GM23338 (cell line): ENCODE measurements around the gene HUS1. TPM values are rescaled to one million over a fixed set of nuclear protein-coding genes. Genes with fewer than 3 reads are reported as not detected.

Source experiments
- ATAC-seq: fragments of 200-7000 bp; cut with Tn5 transposase; 3 replicates; pipeline ENCODE4 v1.9.1; 2020
- DNase-seq: peaks from one replicate; pipeline ENCODE4 v3.0.0-alpha.2; 2015; ENCODE audit warnings: low spot score
- H2AFZ ChIP-seq: fragments of 200-600 bp; sonication (generic); 2 replicates; pipeline ENCODE4 v1.8.0; 2016; ENCODE audit warnings: antibody characterized with exemption, mild to moderate bottlenecking, moderate library complexity
- H3F3A ChIP-seq: fragments of 200-600 bp; sonication (generic); replicated peaks from 2 replicates; pipeline ENCODE4 v1.8.0; 2017; ENCODE audit warnings: antibody characterized with exemption, mixed run types, low read depth
- H3K27ac ChIP-seq: fragments of 200-600 bp; sonication (generic); 2 replicates; pipeline ENCODE4 v1.6.1; 2016; ENCODE audit warnings: low read depth
- H3K27me3 ChIP-seq: fragments of 200-600 bp; sonication (generic); 2 replicates; pipeline ENCODE4 v1.8.0; 2016; ENCODE audit warnings: mild to moderate bottlenecking, mixed run types, moderate library complexity; ENCODE audit not compliant: insufficient read depth
- H3K36me3 ChIP-seq: fragments of 200-600 bp; sonication (generic); 2 replicates; pipeline ENCODE4 v1.8.0; 2016; ENCODE audit warnings: mild to moderate bottlenecking; ENCODE audit not compliant: insufficient read depth
- H3K4me1 ChIP-seq: fragments of 200-600 bp; sonication (generic); 2 replicates; pipeline ENCODE4 v1.8.0; 2016; ENCODE audit warnings: mild to moderate bottlenecking, moderate library complexity; ENCODE audit not compliant: insufficient read depth
- H3K4me2 ChIP-seq: fragments of 200-600 bp; sonication (generic); 2 replicates; pipeline ENCODE4 v1.7.1; 2017; ENCODE audit warnings: mixed run types
- H3K4me3 ChIP-seq: fragments of 200-600 bp; sonication (generic); 2 replicates; pipeline ENCODE4 v1.6.1; 2016; ENCODE audit warnings: mixed run types
- H3K79me2 ChIP-seq: fragments of 200-600 bp; sonication (generic); replicated peaks from 2 replicates; pipeline ENCODE4 v1.8.0; 2017; ENCODE audit warnings: mild to moderate bottlenecking; ENCODE audit not compliant: insufficient read depth
- H3K9me2 ChIP-seq: fragments of 200-600 bp; sonication (generic); 2 replicates; pipeline ENCODE4 v1.8.0; 2017; ENCODE audit not compliant: insufficient read depth
- H4K20me1 ChIP-seq: fragments of 200-600 bp; sonication (generic); replicated peaks from 2 replicates; pipeline ENCODE4 v1.8.0; 2017; ENCODE audit warnings: mild to moderate bottlenecking; ENCODE audit not compliant: insufficient read depth
- H3K27ac Mint-ChIP-seq: 2 replicates; pipeline ENCODE4 v1.8.0; 2020; ENCODE audit warnings: inconsistent platforms, mild to moderate bottlenecking, moderate library complexity, mixed read lengths
- H3K27me3 Mint-ChIP-seq: 3 replicates; pipeline ENCODE4 v1.8.0; 2022; ENCODE audit warnings: low read depth, mild to moderate bottlenecking, moderate library complexity, mixed read lengths, inconsistent platforms; ENCODE audit not compliant: insufficient read depth, poor library complexity
- H3K36me3 Mint-ChIP-seq: 3 replicates; pipeline ENCODE4 v1.8.0; 2021; ENCODE audit warnings: low read depth, mild to moderate bottlenecking, inconsistent platforms, moderate library complexity, mixed read lengths
- H3K4me1 Mint-ChIP-seq: 3 replicates; pipeline ENCODE4 v1.8.0; 2020; ENCODE audit warnings: mild to moderate bottlenecking, inconsistent platforms, mixed read lengths
- H3K4me3 Mint-ChIP-seq: 3 replicates; pipeline ENCODE4 v1.8.0; 2021; ENCODE audit warnings: moderate library complexity, mild to moderate bottlenecking, inconsistent platforms, mixed read lengths
- H3K9me3 Mint-ChIP-seq: 3 replicates; pipeline ENCODE4 v1.8.0; 2020; ENCODE audit warnings: moderate library complexity, mild to moderate bottlenecking, inconsistent platforms, mixed read lengths
- CREB1 ChIP-seq: fragments of 250-450 bp; sonication (Bioruptor Pico); IDR thresholded peaks from 2 replicates; pipeline ENCODE4 v1.5.0; 2020; ENCODE audit warnings: low read depth, mild to moderate bottlenecking, moderate library complexity
- EZH2 ChIP-seq: fragments of 200-600 bp; sonication (generic); IDR thresholded peaks from one replicate; pipeline ENCODE4 v1.8.0; 2017; ENCODE audit warnings: antibody characterized with exemption, mild to moderate bottlenecking, low read depth; ENCODE audit not compliant: unreplicated experiment
- EZH2phosphoT487 ChIP-seq: fragments of 200-600 bp; sonication (generic); IDR thresholded peaks from one replicate; pipeline ENCODE4 v1.8.1; 2018; ENCODE audit warnings: antibody characterized with exemption; ENCODE audit not compliant: unreplicated experiment
- JUNB ChIP-seq: IDR thresholded peaks from one replicate; pipeline ENCODE4 v1.6.1; 2016; ENCODE audit warnings: antibody characterized with exemption; ENCODE audit not compliant: unreplicated experiment
- NANOG ChIP-seq: IDR thresholded peaks from 2 replicates; pipeline ENCODE4 v1.6.1; 2016; ENCODE audit warnings: antibody characterized with exemption, borderline replicate concordance
- POLR2AphosphoS5 ChIP-seq: IDR thresholded peaks from 2 replicates; pipeline ENCODE4 v1.6.1; 2016; ENCODE audit warnings: antibody characterized with exemption, low read depth
- STAT1 ChIP-seq: IDR thresholded peaks from one replicate; pipeline ENCODE4 v1.6.1; 2016; ENCODE audit warnings: antibody characterized with exemption; ENCODE audit not compliant: unreplicated experiment
- ZNF114 ChIP-seq: fragments of 250-450 bp; sonication (Bioruptor Pico); IDR thresholded peaks from 2 replicates; pipeline ENCODE4 v1.5.0; 2020; ENCODE audit warnings: mild to moderate bottlenecking, moderate library complexity
- ZNF331 ChIP-seq: fragments of 250-450 bp; sonication (Bioruptor Pico); IDR thresholded peaks from 2 replicates; pipeline ENCODE4 v1.5.0; 2020; ENCODE audit warnings: low read depth, mild to moderate bottlenecking, moderate library complexity
- polyA plus RNA-seq: library from polyadenylated mRNA; unstranded; fragments of >200 nt; fragmentation: Nextera tagmentation; extraction: Ambion mirVana; gene quantifications from 2 replicates; pipeline ENCODE4 v1.2.1, GENCODE V29; 2016
- total RNA-seq: library from RNA; depleted of rRNA; stranded (reverse); fragments of >200 nt; shearing (Covaris generic); gene quantifications from 2 replicates; pipeline ENCODE4 v1.2.3, GENCODE V29; 2014
- TF ChIP-seq, protein P1 (sequence below): IDR thresholded peaks from 2 replicates; pipeline ENCODE4 v1.6.1; 2016; ENCODE audit warnings: antibody characterized with exemption
- TF ChIP-seq, protein P2 (sequence below): fragments of 250-450 bp; sonication (Bioruptor Pico); IDR thresholded peaks from 2 replicates; pipeline ENCODE4 v1.5.0; 2020; ENCODE audit warnings: mild to moderate bottlenecking, moderate library complexity
- TF ChIP-seq, protein P3 (sequence below): IDR thresholded peaks from one replicate; pipeline ENCODE4 v1.6.1; 2018; ENCODE audit warnings: antibody characterized with exemption; ENCODE audit not compliant: unreplicated experiment
- TF ChIP-seq, protein P4 (sequence below), 2 experiments: fragments of 200-600 bp in 1 of 2; sonication (generic) in 1 of 2; conservative IDR thresholded peaks; 2 replicates each; pipeline versions ENCODE4 v1.5.1 to v1.6.1; 2016 to 2017; ENCODE audit warnings: antibody characterized with exemption in 2 of 2, low read depth in 2 of 2, mild to moderate bottlenecking in 2 of 2, moderate library complexity in 1 of 2

The HUS1 gene
- total and polyA plus RNA-seq, 2 experiments from 2014 or later = 14.9 to 29.7 TPM

DNA sequence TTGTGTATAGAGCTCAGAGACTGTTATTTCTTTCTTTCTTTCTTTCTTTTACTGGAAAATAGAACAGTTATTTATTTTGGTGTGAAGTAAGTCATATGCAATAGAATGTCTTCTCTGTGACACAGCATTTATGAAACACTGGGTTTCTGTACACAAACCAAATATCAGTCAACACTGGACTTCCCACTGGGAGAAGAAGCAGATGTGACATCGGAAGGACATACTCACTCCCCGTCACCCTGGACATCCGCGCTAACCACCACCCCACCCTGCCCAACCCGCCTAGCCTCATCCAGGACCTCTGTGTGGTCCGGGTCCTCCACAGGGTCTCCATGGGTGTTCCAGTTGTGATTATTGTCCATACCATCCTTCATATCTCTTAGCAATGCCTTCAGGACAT, 27.5 kb upstream of the HUS1 start:
- H3K36me3 ChIP-seq = no peaks in the 10 kb centered on the region
- TF ChIP-seq EZH2phosphoT487 (no peak), POLR2AphosphoS5 (no peak), JUNB (no peak), STAT1 (no peak), NANOG (no peak), ZNF114 (CRISPR knock-in tag) (no peak), CREB1 (CRISPR knock-in tag) (no peak), EZH2 (no peak), ZNF331 (CRISPR knock-in tag) (no peak)
- TF ChIP-seq, protein P1, sequence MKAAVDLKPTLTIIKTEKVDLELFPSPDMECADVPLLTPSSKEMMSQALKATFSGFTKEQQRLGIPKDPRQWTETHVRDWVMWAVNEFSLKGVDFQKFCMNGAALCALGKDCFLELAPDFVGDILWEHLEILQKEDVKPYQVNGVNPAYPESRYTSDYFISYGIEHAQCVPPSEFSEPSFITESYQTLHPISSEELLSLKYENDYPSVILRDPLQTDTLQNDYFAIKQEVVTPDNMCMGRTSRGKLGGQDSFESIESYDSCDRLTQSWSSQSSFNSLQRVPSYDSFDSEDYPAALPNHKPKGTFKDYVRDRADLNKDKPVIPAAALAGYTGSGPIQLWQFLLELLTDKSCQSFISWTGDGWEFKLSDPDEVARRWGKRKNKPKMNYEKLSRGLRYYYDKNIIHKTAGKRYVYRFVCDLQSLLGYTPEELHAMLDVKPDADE = no peak
- TF ChIP-seq, protein P2, sequence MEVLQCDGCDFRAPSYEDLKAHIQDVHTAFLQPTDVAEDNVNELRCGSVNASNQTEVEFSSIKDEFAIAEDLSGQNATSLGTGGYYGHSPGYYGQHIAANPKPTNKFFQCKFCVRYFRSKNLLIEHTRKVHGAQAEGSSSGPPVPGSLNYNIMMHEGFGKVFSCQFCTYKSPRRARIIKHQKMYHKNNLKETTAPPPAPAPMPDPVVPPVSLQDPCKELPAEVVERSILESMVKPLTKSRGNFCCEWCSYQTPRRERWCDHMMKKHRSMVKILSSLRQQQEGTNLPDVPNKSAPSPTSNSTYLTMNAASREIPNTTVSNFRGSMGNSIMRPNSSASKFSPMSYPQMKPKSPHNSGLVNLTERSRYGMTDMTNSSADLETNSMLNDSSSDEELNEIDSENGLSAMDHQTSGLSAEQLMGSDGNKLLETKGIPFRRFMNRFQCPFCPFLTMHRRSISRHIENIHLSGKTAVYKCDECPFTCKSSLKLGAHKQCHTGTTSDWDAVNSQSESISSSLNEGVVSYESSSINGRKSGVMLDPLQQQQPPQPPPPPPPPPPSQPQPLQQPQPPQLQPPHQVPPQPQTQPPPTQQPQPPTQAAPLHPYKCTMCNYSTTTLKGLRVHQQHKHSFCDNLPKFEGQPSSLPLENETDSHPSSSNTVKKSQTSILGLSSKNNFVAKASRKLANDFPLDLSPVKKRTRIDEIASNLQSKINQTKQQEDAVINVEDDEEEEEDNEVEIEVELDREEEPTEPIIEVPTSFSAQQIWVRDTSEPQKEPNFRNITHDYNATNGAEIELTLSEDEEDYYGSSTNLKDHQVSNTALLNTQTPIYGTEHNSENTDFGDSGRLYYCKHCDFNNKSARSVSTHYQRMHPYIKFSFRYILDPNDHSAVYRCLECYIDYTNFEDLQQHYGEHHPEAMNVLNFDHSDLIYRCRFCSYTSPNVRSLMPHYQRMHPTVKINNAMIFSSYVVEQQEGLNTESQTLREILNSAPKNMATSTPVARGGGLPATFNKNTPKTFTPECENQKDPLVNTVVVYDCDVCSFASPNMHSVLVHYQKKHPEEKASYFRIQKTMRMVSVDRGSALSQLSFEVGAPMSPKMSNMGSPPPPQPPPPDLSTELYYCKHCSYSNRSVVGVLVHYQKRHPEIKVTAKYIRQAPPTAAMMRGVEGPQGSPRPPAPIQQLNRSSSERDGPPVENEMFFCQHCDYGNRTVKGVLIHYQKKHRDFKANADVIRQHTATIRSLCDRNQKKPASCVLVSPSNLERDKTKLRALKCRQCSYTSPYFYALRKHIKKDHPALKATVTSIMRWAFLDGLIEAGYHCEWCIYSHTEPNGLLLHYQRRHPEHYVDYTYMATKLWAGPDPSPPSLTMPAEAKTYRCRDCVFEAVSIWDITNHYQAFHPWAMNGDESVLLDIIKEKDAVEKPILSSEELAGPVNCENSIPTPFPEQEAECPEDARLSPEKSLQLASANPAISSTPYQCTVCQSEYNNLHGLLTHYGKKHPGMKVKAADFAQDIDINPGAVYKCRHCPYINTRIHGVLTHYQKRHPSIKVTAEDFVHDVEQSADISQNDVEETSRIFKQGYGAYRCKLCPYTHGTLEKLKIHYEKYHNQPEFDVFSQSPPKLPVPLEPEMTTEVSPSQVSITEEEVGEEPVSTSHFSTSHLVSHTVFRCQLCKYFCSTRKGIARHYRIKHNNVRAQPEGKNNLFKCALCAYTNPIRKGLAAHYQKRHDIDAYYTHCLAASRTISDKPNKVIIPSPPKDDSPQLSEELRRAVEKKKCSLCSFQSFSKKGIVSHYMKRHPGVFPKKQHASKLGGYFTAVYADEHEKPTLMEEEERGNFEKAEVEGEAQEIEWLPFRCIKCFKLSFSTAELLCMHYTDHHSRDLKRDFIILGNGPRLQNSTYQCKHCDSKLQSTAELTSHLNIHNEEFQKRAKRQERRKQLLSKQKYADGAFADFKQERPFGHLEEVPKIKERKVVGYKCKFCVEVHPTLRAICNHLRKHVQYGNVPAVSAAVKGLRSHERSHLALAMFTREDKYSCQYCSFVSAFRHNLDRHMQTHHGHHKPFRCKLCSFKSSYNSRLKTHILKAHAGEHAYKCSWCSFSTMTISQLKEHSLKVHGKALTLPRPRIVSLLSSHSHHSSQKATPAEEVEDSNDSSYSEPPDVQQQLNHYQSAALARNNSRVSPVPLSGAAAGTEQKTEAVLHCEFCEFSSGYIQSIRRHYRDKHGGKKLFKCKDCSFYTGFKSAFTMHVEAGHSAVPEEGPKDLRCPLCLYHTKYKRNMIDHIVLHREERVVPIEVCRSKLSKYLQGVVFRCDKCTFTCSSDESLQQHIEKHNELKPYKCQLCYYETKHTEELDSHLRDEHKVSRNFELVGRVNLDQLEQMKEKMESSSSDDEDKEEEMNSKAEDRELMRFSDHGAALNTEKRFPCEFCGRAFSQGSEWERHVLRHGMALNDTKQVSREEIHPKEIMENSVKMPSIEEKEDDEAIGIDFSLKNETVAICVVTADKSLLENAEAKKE (CRISPR knock-in tag) = no peak
- TF ChIP-seq, protein P3, sequence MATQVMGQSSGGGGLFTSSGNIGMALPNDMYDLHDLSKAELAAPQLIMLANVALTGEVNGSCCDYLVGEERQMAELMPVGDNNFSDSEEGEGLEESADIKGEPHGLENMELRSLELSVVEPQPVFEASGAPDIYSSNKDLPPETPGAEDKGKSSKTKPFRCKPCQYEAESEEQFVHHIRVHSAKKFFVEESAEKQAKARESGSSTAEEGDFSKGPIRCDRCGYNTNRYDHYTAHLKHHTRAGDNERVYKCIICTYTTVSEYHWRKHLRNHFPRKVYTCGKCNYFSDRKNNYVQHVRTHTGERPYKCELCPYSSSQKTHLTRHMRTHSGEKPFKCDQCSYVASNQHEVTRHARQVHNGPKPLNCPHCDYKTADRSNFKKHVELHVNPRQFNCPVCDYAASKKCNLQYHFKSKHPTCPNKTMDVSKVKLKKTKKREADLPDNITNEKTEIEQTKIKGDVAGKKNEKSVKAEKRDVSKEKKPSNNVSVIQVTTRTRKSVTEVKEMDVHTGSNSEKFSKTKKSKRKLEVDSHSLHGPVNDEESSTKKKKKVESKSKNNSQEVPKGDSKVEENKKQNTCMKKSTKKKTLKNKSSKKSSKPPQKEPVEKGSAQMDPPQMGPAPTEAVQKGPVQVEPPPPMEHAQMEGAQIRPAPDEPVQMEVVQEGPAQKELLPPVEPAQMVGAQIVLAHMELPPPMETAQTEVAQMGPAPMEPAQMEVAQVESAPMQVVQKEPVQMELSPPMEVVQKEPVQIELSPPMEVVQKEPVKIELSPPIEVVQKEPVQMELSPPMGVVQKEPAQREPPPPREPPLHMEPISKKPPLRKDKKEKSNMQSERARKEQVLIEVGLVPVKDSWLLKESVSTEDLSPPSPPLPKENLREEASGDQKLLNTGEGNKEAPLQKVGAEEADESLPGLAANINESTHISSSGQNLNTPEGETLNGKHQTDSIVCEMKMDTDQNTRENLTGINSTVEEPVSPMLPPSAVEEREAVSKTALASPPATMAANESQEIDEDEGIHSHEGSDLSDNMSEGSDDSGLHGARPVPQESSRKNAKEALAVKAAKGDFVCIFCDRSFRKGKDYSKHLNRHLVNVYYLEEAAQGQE = no peak
- TF ChIP-seq, protein P4, sequence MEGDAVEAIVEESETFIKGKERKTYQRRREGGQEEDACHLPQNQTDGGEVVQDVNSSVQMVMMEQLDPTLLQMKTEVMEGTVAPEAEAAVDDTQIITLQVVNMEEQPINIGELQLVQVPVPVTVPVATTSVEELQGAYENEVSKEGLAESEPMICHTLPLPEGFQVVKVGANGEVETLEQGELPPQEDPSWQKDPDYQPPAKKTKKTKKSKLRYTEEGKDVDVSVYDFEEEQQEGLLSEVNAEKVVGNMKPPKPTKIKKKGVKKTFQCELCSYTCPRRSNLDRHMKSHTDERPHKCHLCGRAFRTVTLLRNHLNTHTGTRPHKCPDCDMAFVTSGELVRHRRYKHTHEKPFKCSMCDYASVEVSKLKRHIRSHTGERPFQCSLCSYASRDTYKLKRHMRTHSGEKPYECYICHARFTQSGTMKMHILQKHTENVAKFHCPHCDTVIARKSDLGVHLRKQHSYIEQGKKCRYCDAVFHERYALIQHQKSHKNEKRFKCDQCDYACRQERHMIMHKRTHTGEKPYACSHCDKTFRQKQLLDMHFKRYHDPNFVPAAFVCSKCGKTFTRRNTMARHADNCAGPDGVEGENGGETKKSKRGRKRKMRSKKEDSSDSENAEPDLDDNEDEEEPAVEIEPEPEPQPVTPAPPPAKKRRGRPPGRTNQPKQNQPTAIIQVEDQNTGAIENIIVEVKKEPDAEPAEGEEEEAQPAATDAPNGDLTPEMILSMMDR (conservative IDR thresholded peaks at IDR 0.05; ENCODE audit: low read depth in 2 of 2) = no peak
- Mint-ChIP-seq H3K9me3 (peaks cover 6% of the 10 kb centered on the region; the same call in 1 of the 3 replicates), H3K36me3 (no peaks in the 10 kb centered on the region; the same call in 2 of the 3 replicates), H3K4me3 (no peak overlapping the region), H3K27ac (no peak overlapping the region), H3K4me1 (peaks cover 7% of the 10 kb centered on the region), H3K27me3 (peaks cover 2% of the 10 kb centered on the region)
- no peaks in the 10 kb centered on the region for H3K4me1 ChIP-seq
- DNase-seq (no peak), ATAC-seq (no peak)
- H3F3A ChIP-seq = no peaks in the 10 kb centered on the region
- no peak overlapping the region for H3K27ac ChIP-seq
- H2AFZ ChIP-seq = no peak overlapping the region; the same call in 1 of the 2 replicates
- H3K9me2 ChIP-seq = peaks cover 11% of the 10 kb centered on the region; the same call in 1 of the 2 replicates
- no peak overlapping the region for H3K4me3 ChIP-seq
- H3K4me2 ChIP-seq = no peak overlapping the region
- H4K20me1 ChIP-seq = no peaks in the 10 kb centered on the region
- no peaks in the 10 kb centered on the region for H3K27me3 ChIP-seq
- H3K79me2 ChIP-seq = no peaks in the 10 kb centered on the region
